Prostate gland (tissue), 2 donors: ENCODE data around the gene C8A. TPM values are rescaled to one million over a fixed set of nuclear protein-coding genes. Genes with fewer than 3 reads are reported as not detected.

Experiments used
- DNase-seq: peaks from one replicate; pipeline ENCODE4 v3.0.0-alpha.2; 2019; ENCODE audit warnings: low spot score
- H3K27ac ChIP-seq, 2 donors: fragments of 200-600 bp; sonication (generic); 2 replicates each; pipeline ENCODE4 v1.5.1; 2017 to 2019
- H3K27me3 ChIP-seq: fragments of 200-600 bp; sonication (generic); replicated peaks from 2 replicates; pipeline ENCODE4 v1.5.1; 2019; ENCODE audit not compliant: insufficient read depth
- H3K36me3 ChIP-seq, 2 donors: fragments of 200-600 bp; sonication (generic); 1 replicate in 1 of 2; 2 replicates in 1 of 2; pipeline versions ENCODE4 v1.5.1 to v1.8.1; 2017 to 2019
- H3K4me1 ChIP-seq: fragments of 200-600 bp; sonication (generic); replicated peaks from 2 replicates; pipeline ENCODE4 v1.5.1; 2019
- H3K4me3 ChIP-seq, 2 donors: fragments of 200-600 bp; sonication (generic); 2 replicates each; pipeline ENCODE4 v1.5.1; 2017 to 2019
- H3K9me3 ChIP-seq: fragments of 200-600 bp; sonication (generic); 2 replicates; pipeline ENCODE4 v1.5.1; 2017
- CTCF ChIP-seq, 4 experiments: fragments of 200-600 bp in 2 of 4; fragments of 450-650 bp in 2 of 4; sonication (generic) in 2 of 4; IDR thresholded peaks; 1 replicate in 3 of 4; 2 replicates in 1 of 4; pipeline ENCODE4 v1.5.1; 2016 to 2019; ENCODE audit warnings: antibody characterized with exemption in 4 of 4, mild to moderate bottlenecking in 2 of 4, moderate library complexity in 2 of 4
- POLR2A ChIP-seq: fragments of 450-650 bp; IDR thresholded peaks from one replicate; pipeline ENCODE4 v1.6.1; 2016; ENCODE audit warnings: antibody characterized with exemption, mild to moderate bottlenecking
- POLR2AphosphoS5 ChIP-seq: sonication (generic); formaldehyde crosslinking; IDR thresholded peaks from one replicate; pipeline ENCODE4 v1.6.1; 2017; ENCODE audit warnings: antibody characterized with exemption
- WGBS: methylation state at CpG from one replicate; pipeline ENCODE4 v1.1.5; 2018; 5-methylcytosine and 5-hydroxymethylcytosine counted together
- intact Hi-C: fragments of 100-400 bp; cut with DNase I; formaldehyde crosslinking; loops from one replicate; pipeline ENCODE4 v1.14.2; 2022
- total RNA-seq, 2 donors: library from RNA; depleted of rRNA; stranded (reverse); fragments of >200 nt; gene quantifications; one replicate each; pipeline ENCODE4 v1.1.0, GENCODE V29; 2016

Gene C8A
- total RNA-seq, result not detected

DNA sequence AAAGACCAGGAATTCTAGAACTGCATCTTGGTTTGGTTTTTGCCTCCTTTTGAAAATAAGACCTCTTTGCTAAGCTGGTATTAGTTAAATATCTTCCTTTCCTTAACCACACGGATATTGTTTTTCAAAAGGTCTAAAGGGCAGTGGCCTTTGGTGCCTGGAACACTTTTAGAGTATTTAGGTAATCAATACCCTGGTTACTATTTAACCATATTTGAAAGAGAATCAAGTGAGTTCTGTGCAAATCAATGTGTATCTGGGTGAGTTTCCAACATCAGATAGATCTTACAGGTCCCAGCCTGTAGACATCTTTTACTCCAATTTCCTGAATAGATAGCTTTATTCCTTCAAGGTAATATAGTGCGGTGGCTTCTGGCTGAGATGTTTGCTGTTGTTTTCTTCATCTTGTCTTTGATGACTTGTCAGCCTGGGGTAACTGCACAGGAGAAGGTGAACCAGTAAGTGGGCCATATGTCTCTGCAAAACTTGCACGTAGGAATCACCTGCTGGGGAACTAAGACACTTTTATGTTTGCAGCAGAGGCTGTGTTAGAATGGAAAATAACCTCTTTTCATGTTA is at the start of gene C8A:
Gene C8A (plus strand): TSS at position 277 of the 579 bp plus-strand sequence. CDS start 105 bp downstream, at position 382.
- TF ChIP-seq POLR2A (no peak), POLR2AphosphoS5 (no peak), CTCF (IDR thresholded peaks at IDR 0.05) (no peak)
- Histone ChIP-seq H3K4me3 (no peak within 1 kb of the TSS), H3K27ac (no peak within 1 kb of the TSS), H3K4me1 (no peaks in the 10 kb centered on the region), H3K27me3 (no peaks in the 10 kb centered on the region), H3K9me3 (no peaks in the 10 kb centered on the region), H3K36me3 (no peaks in the 10 kb centered on the region)
- WGBS, result 50% methylated on average over 3 of the region's 3 CpGs
- DNase-seq, result no peak
- intact Hi-C loops, result no loop called here

GRCh38 chr1:56806804-56807203 is 47.8 kb upstream of the C8A start:
- no peaks in the 10 kb centered on the region for H3K27me3 ChIP-seq
- DNase-seq, result no peak
- H3K9me3 ChIP-seq, result no peaks in the 10 kb centered on the region
- H3K27ac ChIP-seq, result no peak overlapping the region
- H3K4me1 ChIP-seq, result peaks cover 3% of the 10 kb centered on the region
- intact Hi-C loops, result no loop called here
- no peaks in the 10 kb centered on the region for H3K36me3 ChIP-seq
- no peak for TF ChIP-seq CTCF (IDR thresholded peaks at IDR 0.05)
- TF ChIP-seq POLR2A, result no peak
- no peak for TF ChIP-seq POLR2AphosphoS5
- no peak overlapping the region for H3K4me3 ChIP-seq
- 23% methylated on average over 3 of the region's 3 CpGs for WGBS

DNA sequence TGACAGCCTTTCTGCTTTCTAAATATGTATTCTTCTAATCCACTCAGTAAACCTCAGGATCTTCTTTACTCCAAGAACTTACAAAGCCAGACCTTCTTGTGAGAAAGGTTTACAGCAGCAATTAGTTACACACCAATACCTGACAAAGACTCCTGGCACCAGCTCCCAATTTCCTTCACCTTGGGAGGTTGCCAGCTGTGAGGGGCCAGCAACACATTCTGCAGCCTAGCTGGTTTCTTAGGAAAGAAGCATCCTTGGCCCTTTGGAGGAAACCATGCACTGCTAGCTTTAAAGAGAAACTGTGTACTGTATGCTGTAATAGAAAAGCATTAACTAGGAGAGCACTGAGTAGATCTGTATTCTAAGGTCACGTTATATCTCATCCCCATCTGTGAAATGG is 46.2 kb upstream of the C8A start:
- H3K27me3 ChIP-seq, result no peaks in the 10 kb centered on the region
- DNase-seq, result no peak
- WGBS, result 82% methylated on average over 1 of the region's 1 CpG
- no peak overlapping the region for H3K4me3 ChIP-seq
- TF ChIP-seq CTCF (IDR thresholded peaks at IDR 0.05) (no peak), POLR2AphosphoS5 (no peak), POLR2A (no peak)
- H3K36me3 ChIP-seq, result no peaks in the 10 kb centered on the region
- no peak overlapping the region for H3K27ac ChIP-seq
- peaks cover 3% of the 10 kb centered on the region for H3K4me1 ChIP-seq
- no peaks in the 10 kb centered on the region for H3K9me3 ChIP-seq
- intact Hi-C loops, result no loop called here

DNA sequence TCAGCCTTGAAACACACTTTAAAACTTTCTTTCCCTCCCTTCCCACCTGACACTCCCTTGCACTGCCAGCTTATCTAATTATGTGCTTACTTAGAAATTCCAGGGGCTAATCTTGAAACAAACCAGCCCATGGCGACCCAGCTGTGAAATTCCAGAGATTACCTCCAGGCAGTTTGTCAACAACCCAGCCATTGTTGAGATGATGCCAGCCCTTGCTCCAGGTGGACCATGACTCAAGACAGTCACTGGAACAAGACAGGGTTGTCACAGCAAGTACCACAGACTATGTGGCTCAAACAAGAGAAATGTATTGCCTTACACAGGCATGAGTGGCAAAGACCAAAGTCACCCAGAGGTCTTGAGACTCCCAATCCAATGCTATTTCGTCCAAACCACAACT is 43.3 kb upstream of the C8A start:
- Histone ChIP-seq H3K4me1 (peaks cover 3% of the 10 kb centered on the region), H3K36me3 (no peaks in the 10 kb centered on the region), H3K9me3 (no peaks in the 10 kb centered on the region), H3K27ac (no peak overlapping the region), H3K4me3 (no peak overlapping the region), H3K27me3 (no peaks in the 10 kb centered on the region)
- WGBS, result 57% methylated on average over 2 of the region's 2 CpGs
- intact Hi-C loops, result no loop called here
- DNase-seq, result no peak
- TF ChIP-seq POLR2A (no peak), CTCF (IDR thresholded peaks at IDR 0.05) (no peak), POLR2AphosphoS5 (no peak)

DNA sequence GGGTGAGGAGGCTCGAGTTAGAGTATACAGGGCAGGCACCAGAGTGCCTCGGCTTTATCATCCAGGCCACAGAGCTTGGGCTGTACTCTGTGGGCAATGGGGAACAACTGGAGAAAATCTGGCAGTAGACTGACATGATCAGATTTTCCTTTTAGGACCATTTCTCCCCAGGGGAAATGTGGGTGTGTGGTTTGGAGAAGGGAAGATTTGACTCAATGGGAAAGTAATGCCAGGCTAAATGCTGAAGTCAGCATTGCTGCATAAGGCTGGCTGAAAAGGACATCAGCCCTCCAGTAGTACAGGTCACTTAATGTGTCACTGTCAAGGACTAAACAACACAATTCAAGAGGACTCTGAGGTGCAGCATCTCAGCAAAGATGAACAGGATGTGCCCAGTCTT is 40.4 kb upstream of the C8A start:
- Histone ChIP-seq H3K9me3 (no peaks in the 10 kb centered on the region), H3K4me3 (no peak overlapping the region), H3K36me3 (no peaks in the 10 kb centered on the region), H3K27me3 (no peaks in the 10 kb centered on the region), H3K4me1 (peaks cover under 1% of the 10 kb centered on the region), H3K27ac (no peak overlapping the region)
- no peak for DNase-seq
- intact Hi-C loops, result no loop called here
- TF ChIP-seq POLR2AphosphoS5 (no peak), POLR2A (no peak), CTCF (IDR thresholded peaks at IDR 0.05) (no peak)
- WGBS, result 94% methylated on average over 2 of the region's 2 CpGs
